Rectal smooth muscle tissue (tissue), 1 donor: ENCODE data around the gene MTHFD1.

Experiments
- H3K27ac ChIP-seq: one replicate; pipeline ENCODE4 v1.7.0; 2013; ENCODE audit warnings: low read depth, low read length, inconsistent platforms
- H3K27me3 ChIP-seq: one replicate; pipeline ENCODE4 v1.7.0; 2013; ENCODE audit warnings: low read length; ENCODE audit not compliant: control insufficient read depth, insufficient read depth
- H3K36me3 ChIP-seq: one replicate; pipeline ENCODE4 v1.7.0; 2013; ENCODE audit warnings: low read length; ENCODE audit not compliant: control insufficient read depth, insufficient read depth
- H3K4me1 ChIP-seq: one replicate; pipeline ENCODE4 v1.7.0; 2013; ENCODE audit warnings: low read length; ENCODE audit not compliant: control insufficient read depth, insufficient read depth
- H3K4me3 ChIP-seq: one replicate; pipeline ENCODE4 v1.7.0; 2013; ENCODE audit warnings: low read length
- H3K9ac ChIP-seq: one replicate; pipeline ENCODE4 v1.7.0; 2013; ENCODE audit warnings: low read length

The MTHFD1 gene

DNA sequence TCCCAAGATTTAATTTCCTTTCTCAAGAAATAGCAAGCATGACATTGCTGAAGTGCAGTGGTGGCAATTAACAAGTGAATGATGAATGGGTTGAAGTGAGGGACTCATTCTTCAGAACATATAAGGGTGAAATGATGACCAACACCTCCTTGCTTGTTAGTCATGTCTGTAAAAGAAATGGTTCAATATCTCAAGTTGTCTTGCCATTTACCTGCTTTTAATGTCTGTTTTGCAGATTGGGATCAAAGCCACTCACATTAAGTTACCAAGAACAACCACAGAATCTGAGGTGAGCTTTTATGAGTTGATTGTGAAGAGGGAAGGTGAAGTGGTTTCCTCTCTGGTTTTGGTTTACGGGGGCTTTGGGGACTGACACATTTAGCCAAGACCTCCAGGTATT, 24.1 kb downstream of the MTHFD1 start:
- Histone ChIP-seq H3K27me3 (no peaks in the 10 kb centered on the region), H3K4me1 (no peaks in the 10 kb centered on the region), H3K27ac (no peak overlapping the region), H3K36me3 (peaks cover 2% of the 10 kb centered on the region), H3K9ac (no peak overlapping the region), H3K4me3 (no peak overlapping the region)

DNA sequence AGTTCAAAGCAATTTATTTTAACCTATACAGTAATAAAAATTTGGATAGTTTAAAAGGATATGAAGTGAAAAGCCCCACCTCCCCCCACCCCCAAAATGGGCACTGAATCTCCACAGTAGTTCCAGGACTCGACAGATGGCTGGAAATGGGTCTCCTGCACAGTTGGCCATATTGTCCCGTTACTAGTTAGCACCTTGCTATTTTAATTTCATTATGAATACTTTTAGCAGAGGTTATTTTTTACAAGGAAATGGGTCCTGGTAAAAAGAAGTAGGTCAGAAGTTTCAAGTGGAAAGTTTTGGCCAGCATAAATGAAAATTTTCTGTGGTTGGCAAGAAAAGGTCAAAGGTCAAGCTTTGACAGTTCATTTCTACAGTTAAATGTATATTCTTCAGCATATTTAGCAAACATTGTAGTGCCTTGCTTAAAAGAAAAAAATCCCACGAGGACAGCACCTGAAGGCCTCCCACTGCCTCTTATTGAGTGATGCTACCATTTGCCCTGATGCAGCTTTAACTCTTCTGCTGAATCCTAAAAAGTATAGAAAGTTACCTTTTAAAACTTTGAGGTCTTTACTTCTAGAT, 28.3 kb downstream of the MTHFD1 start:
- Histone ChIP-seq H3K4me3 (no peak overlapping the region), H3K27me3 (no peaks in the 10 kb centered on the region), H3K36me3 (peaks cover 15% of the 10 kb centered on the region)

DNA sequence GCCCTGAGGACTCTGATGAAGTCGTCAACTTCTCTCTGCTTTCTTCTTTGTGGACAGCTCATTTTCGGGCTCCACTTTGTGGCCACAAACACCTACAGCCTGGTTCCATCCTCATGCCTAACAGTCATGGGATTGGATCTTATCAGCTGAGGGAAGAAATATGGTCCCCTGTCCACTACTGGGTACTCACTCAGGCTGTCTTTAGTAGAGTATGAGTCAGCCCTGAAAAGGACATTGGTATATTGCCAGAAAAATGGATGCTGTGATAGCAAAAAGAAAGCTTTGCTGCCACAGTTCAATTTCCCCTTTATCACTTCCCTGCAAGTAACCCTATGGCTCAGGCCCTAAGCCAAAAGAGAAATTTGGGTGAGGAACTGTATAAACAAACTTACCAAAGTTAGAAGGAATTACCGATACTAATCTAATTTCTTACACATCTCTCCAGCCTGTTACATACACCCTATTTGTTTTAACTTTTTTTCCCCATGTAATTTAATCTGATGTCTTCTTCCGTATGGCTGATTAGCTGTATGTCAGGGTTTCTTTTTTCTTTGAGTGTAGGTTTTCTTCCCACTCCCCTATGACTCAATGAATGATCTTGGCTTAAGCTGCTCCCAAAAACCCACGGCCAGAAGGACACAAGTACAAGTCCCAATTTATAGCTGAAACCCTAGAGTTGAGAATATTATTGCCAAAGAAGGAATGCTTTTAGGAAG, 29.1 kb downstream of the MTHFD1 start:
- no peaks in the 10 kb centered on the region for H3K4me1 ChIP-seq
- no peak overlapping the region for H3K9ac ChIP-seq
- no peak overlapping the region for H3K27ac ChIP-seq
- peaks cover 18% of the 10 kb centered on the region for H3K36me3 ChIP-seq
- no peak overlapping the region for H3K4me3 ChIP-seq
- no peaks in the 10 kb centered on the region for H3K27me3 ChIP-seq

More for the DNA sequence above, 28.3 kb downstream of the MTHFD1 start:
- H3K9ac ChIP-seq: no peak overlapping the region
- no peaks in the 10 kb centered on the region for H3K4me1 ChIP-seq
- H3K27ac ChIP-seq: no peak overlapping the region

- H3K9ac ChIP-seq: no peak overlapping the region
- peaks cover 18% of the 10 kb centered on the region for H3K36me3 ChIP-seq
- no peaks in the 10 kb centered on the region for H3K27me3 ChIP-seq
- H3K4me3 ChIP-seq: no peak overlapping the region
- no peaks in the 10 kb centered on the region for H3K4me1 ChIP-seq
- no peak overlapping the region for H3K27ac ChIP-seq
Measured at GRCh38 chr14:64417771-64418125, 29.6 kb downstream of the MTHFD1 start.

- Histone ChIP-seq H3K27me3 (no peaks in the 10 kb centered on the region), H3K27ac (no peak overlapping the region), H3K9ac (no peak overlapping the region), H3K4me1 (no peaks in the 10 kb centered on the region), H3K36me3 (peaks cover 18% of the 10 kb centered on the region), H3K4me3 (no peak overlapping the region)
Measured at GRCh38 chr14:64419003-64419402, 30.9 kb downstream of the MTHFD1 start.

GRCh38 chr14:64421166-64421565, 33.0 kb downstream of the MTHFD1 start:
- Histone ChIP-seq H3K27ac (no peak overlapping the region), H3K4me3 (no peak overlapping the region), H3K4me1 (no peaks in the 10 kb centered on the region), H3K36me3 (peaks cover 16% of the 10 kb centered on the region), H3K27me3 (no peaks in the 10 kb centered on the region), H3K9ac (no peak overlapping the region)

GRCh38 chr14:64422005-64422404, 33.9 kb downstream of the MTHFD1 start:
- Histone ChIP-seq H3K4me3 (no peak overlapping the region), H3K27me3 (no peaks in the 10 kb centered on the region), H3K9ac (no peak overlapping the region), H3K27ac (no peak overlapping the region), H3K4me1 (no peaks in the 10 kb centered on the region), H3K36me3 (peaks cover 16% of the 10 kb centered on the region)

DNA sequence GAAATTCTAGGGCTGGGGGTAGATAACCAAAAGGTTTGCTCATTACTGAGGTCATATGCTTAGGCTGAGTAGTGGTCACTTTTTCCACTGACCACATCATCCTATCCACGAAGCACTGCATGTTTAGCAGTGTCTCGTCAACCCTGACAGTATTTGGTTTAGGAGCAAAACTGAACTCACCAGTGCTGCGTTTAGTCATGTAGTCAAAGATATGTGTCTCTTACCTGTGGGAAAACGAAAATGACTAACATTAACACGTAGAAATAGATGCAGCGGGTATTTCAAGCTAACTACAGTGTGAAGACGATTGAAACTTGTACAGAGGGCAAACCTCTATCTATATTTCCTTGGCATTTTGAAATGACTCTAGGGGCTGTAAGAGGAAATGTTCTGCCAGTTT, 34.6 kb downstream of the MTHFD1 start:
- Histone ChIP-seq H3K36me3 (peaks cover 15% of the 10 kb centered on the region), H3K4me1 (no peaks in the 10 kb centered on the region), H3K4me3 (no peak overlapping the region), H3K9ac (no peak overlapping the region), H3K27ac (no peak overlapping the region), H3K27me3 (no peaks in the 10 kb centered on the region)

DNA sequence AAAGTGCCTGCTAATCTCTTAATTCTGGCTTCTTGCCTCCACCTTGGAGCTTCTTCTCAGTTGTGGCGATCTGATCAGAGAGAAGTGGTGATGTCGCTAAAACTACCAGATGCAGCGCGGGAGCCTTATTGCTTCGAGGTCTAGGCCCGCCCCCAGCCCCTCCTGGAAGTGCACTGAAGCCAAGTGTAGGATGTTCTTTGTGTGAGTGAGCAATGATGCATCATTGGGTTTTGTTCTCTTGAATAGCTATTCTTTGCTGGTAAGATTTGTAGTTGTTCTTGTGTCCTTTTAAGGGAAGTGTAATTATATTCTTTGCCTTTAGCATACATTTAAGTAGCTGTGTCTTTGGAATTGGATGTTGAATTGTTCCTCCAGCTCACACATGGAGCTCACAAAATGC, 35.8 kb downstream of the MTHFD1 start:
- Histone ChIP-seq H3K27me3 (no peaks in the 10 kb centered on the region), H3K36me3 (peaks cover 13% of the 10 kb centered on the region), H3K27ac (no peak overlapping the region)

DNA sequence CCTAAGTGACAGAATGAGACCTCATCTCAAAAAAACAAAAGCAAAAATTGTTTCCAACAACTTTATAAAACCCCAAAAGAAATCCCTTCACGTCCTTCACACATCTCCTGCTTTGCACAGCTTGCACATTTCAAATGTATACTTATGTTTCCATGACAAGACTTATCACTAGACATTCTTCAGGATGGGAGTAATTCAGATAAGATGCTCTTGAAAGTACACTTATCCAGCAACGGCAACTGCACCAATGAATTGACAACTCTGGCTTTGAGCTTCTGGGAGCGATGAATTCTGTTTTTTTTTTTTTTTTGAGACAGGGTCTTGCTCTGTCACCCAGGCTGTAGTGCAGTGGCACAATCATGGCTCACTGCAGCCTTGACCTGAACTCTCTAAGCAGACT, 46.4 kb downstream of the MTHFD1 start:
- Histone ChIP-seq H3K9ac (no peak overlapping the region), H3K36me3 (peaks cover 8% of the 10 kb centered on the region), H3K27ac (no peak overlapping the region)

More for the DNA sequence above, 35.8 kb downstream of the MTHFD1 start:
- Histone ChIP-seq H3K4me1 (no peaks in the 10 kb centered on the region), H3K4me3 (no peak overlapping the region), H3K9ac (no peak overlapping the region)

DNA sequence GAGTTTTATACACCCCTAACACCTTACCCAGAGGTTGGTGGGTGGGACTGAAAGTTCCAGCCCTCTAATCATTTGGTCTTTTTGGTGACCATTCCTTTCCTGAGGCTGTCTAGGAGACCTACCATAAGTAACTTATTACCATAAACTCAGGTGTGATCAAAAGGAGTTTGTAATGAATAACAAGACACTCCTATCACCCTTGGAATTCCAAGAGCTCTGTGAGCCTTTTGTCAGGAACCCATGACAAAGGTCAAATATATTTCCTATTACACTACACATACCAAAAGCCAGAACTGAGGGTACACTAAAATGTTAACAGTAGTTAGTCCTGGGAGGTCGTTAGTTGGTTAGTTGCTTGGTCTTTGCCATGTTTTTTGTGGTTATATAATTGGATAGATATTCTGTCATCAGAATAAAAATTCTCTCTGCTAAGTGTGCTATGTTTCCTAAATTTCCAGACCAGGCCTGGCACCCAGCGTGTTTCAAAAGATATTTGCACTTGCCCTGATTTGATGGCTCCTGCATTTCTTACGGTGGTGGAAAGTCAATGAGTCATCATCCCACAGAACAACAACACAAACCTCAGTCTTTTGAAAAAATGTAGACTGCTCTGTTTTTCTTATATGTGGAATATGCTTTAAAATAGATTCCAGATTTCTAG, 50.2 kb downstream of the MTHFD1 start:
- no peak overlapping the region for H3K4me3 ChIP-seq
- H3K9ac ChIP-seq: no peak overlapping the region
- no peaks in the 10 kb centered on the region for H3K4me1 ChIP-seq
- H3K36me3 ChIP-seq: peaks cover 12% of the 10 kb centered on the region
- no peaks in the 10 kb centered on the region for H3K27me3 ChIP-seq
- no peak overlapping the region for H3K27ac ChIP-seq

More for the DNA sequence above, 46.4 kb downstream of the MTHFD1 start:
- H3K4me1 ChIP-seq: no peaks in the 10 kb centered on the region
- no peaks in the 10 kb centered on the region for H3K27me3 ChIP-seq
- no peak overlapping the region for H3K4me3 ChIP-seq

GRCh38 chr14:64439141-64439540, 51.0 kb downstream of the MTHFD1 start:
- Histone ChIP-seq H3K36me3 (peaks cover 16% of the 10 kb centered on the region), H3K9ac (no peak overlapping the region), H3K4me3 (no peak overlapping the region), H3K27me3 (no peaks in the 10 kb centered on the region), H3K27ac (no peak overlapping the region), H3K4me1 (no peaks in the 10 kb centered on the region)

DNA sequence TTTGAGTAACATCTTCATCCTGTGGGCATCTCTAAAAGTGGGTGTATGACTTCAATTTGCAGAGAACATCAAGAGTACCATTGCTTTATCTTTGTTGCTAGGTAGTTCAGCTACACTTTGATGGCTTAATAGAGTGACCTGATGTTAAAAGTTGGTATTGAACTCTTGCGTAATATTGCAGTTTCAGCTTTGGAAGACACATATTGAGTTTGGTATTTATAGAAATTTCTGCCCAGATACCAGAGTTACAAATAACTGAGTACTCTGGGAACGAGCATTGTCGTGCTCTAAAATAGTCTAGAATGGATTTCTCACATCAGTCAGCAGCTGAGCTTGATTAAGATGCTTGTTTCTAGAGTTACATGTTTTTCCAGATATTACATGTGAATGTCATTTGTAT, 52.3 kb downstream of the MTHFD1 start:
- Histone ChIP-seq H3K4me3 (no peak overlapping the region), H3K36me3 (peaks cover 16% of the 10 kb centered on the region), H3K4me1 (no peaks in the 10 kb centered on the region), H3K27ac (no peak overlapping the region), H3K27me3 (no peaks in the 10 kb centered on the region), H3K9ac (no peak overlapping the region)
